Measurements from ENCODE around the gene DLK2. TPM values are rescaled to one million over a fixed set of nuclear protein-coding genes. Genes with fewer than 3 reads are reported as not detected.
"Not testable (repeated sequence)": the region's sequence is repeated elsewhere in the genome, so short reads cannot be mapped to it uniquely, and the experiment has no call there.

Gene DLK2
- total RNA-seq: 1 to 10 TPM; 1.9 to 2.0 TPM

GRCh38 chr6:43455531-43456428 lies at the start of gene DLK2:
Gene DLK2, minus strand, starts transcription at chr6:43455548. Its CDS starts 723 bp downstream, at chr6:43454825.
- CTCF ChIA-PET: interaction anchor here (0.6 to 4.3 kb wide), 11 partner anchors 14 to 226 kb away, joined by 3 to 33 read pairs (median 3); partner anchors contain the start of genes CRIP3, DNPH1, TJAP1 and ZNF318
- ATAC-seq: peak; percentile 62
- POLR2A ChIA-PET: interaction anchor here (0.9 kb wide), 1 partner anchor 22 kb away, joined by 3 read pairs; no protein-coding TSS in a partner anchor
- H3K9me3 Mint-ChIP-seq (ENCODE audit: low read depth): peaks cover 2% of the 10 kb centered on the region
- intact Hi-C loops (cut with DNase I, micrococcal nuclease): loop anchor here (1.0 to 10.0 kb wide), 4 partner anchors 21 to 619 kb away; partner anchors contain the start of gene TJAP1 (in 2 of the 2)
- peak within 1 kb of the TSS; percentile 79 for H3K4me3 Mint-ChIP-seq
- peak; percentile 73 for DNase-seq
- peaks cover 6% of the 10 kb centered on the region for H3K27me3 Mint-ChIP-seq
- H3K4me1 Mint-ChIP-seq: peaks cover 15% of the 10 kb centered on the region
- H3K36me3 Mint-ChIP-seq (ENCODE audit: low read depth): peaks cover 6% of the 10 kb centered on the region
- peak within 1 kb of the TSS; percentile 43 for H3K27ac Mint-ChIP-seq

- CTCF ChIA-PET: interaction anchor here (0.6 to 6.3 kb wide), 2 partner anchors 10 to 195 kb away, joined by 3 to 65 read pairs; partner anchors contain the start of gene CRIP3
- H3K9me3 Mint-ChIP-seq (ENCODE audit: low read depth): no peaks in the 10 kb centered on the region
- peaks cover 2% of the 10 kb centered on the region for H3K27me3 Mint-ChIP-seq
- DNase-seq: no peak
- POLR2A ChIA-PET: interaction anchor here (0.8 kb wide), 1 partner anchor 14 kb away, joined by 5 read pairs; no protein-coding TSS in a partner anchor
- H3K36me3 Mint-ChIP-seq (ENCODE audit: low read depth): peaks cover 23% of the 10 kb centered on the region
- no peak overlapping the region for H3K4me3 Mint-ChIP-seq
- H3K4me1 Mint-ChIP-seq: peaks cover 2% of the 10 kb centered on the region
- no peak for ATAC-seq
- no peak overlapping the region for H3K27ac Mint-ChIP-seq
- intact Hi-C loops (cut with DNase I, micrococcal nuclease): no loop called here
Observed at GRCh38 chr6:43503443-43503842, 48.1 kb upstream of the DLK2 start.

- H3K36me3 Mint-ChIP-seq (ENCODE audit: low read depth): peaks cover 23% of the 10 kb centered on the region
- peaks cover 2% of the 10 kb centered on the region for H3K4me1 Mint-ChIP-seq
- DNase-seq (no peak), ATAC-seq (no peak)
- intact Hi-C loops (cut with DNase I, micrococcal nuclease): no loop called here
- no peak overlapping the region for H3K4me3 Mint-ChIP-seq
- POLR2A ChIA-PET: interaction anchor here (0.6 to 0.8 kb wide), 3 partner anchors 13 to 520 kb away, joined by 3 to 5 read pairs (median 5); no protein-coding TSS in a partner anchor
- CTCF ChIA-PET: interaction anchor here (0.6 to 6.3 kb wide), 2 partner anchors 9 to 194 kb away, joined by 3 to 65 read pairs; partner anchors contain the start of gene CRIP3
- H3K27me3 Mint-ChIP-seq: no peaks in the 10 kb centered on the region
- H3K9me3 Mint-ChIP-seq (ENCODE audit: low read depth): no peaks in the 10 kb centered on the region
- no peak overlapping the region for H3K27ac Mint-ChIP-seq
Observed at GRCh38 chr6:43502666-43503065, 47.3 kb upstream of the DLK2 start.

- ChIA-PET POLR2A (no interaction called here), CTCF (interaction anchor here (0.6 to 1.2 kb wide), 5 partner anchors 8 to 128 kb away, joined by 3 to 4 read pairs (median 3); partner anchors contain the start of gene LRRC73)
- H3K27me3 Mint-ChIP-seq: no peaks in the 10 kb centered on the region
- H3K36me3 Mint-ChIP-seq (ENCODE audit: low read depth): peaks cover 20% of the 10 kb centered on the region
- no peaks in the 10 kb centered on the region for H3K4me1 Mint-ChIP-seq
- ATAC-seq (no peak), DNase-seq (no peak)
- H3K4me3 Mint-ChIP-seq: no peak overlapping the region
- intact Hi-C loops (cut with DNase I, micrococcal nuclease): no loop called here
- H3K27ac Mint-ChIP-seq: no peak overlapping the region
- no peaks in the 10 kb centered on the region for H3K9me3 Mint-ChIP-seq (ENCODE audit: low read depth)
Observed at GRCh38 chr6:43500921-43501320, 45.6 kb upstream of the DLK2 start.

- DNase-seq (no peak), ATAC-seq (no peak)
- no peaks in the 10 kb centered on the region for H3K9me3 Mint-ChIP-seq (ENCODE audit: low read depth)
- H3K4me1 Mint-ChIP-seq: peaks cover 9% of the 10 kb centered on the region
- no peaks in the 10 kb centered on the region for H3K27me3 Mint-ChIP-seq
- no peak overlapping the region for H3K4me3 Mint-ChIP-seq
- CTCF ChIA-PET: interaction anchor here (0.7 kb wide), 1 partner anchor 53 kb away, joined by 3 read pairs; no protein-coding TSS in a partner anchor
- intact Hi-C loops (cut with DNase I, micrococcal nuclease): no loop called here
- no peak overlapping the region for H3K27ac Mint-ChIP-seq
- POLR2A ChIA-PET: no interaction called here
- peaks cover 18% of the 10 kb centered on the region for H3K36me3 Mint-ChIP-seq (ENCODE audit: low read depth)
Observed at GRCh38 chr6:43499028-43499815, 43.9 kb upstream of the DLK2 start.

GRCh38 chr6:43498291-43498690 lies 42.9 kb upstream of the DLK2 start:
- H3K4me3 Mint-ChIP-seq; ATAC-seq; H3K27ac Mint-ChIP-seq; H3K27me3 Mint-ChIP-seq; POLR2A ChIA-PET; H3K9me3 Mint-ChIP-seq (ENCODE audit: low read depth); DNase-seq; intact Hi-C loops (cut with DNase I, micrococcal nuclease): not testable (repeated sequence)
- peaks cover 14% of the 10 kb centered on the region for H3K36me3 Mint-ChIP-seq (ENCODE audit: low read depth)
- CTCF ChIA-PET: interaction anchor here (1.1 kb wide), 1 partner anchor 9 kb away, joined by 3 read pairs; no protein-coding TSS in a partner anchor
- H3K4me1 Mint-ChIP-seq: peaks cover 14% of the 10 kb centered on the region

- CTCF ChIA-PET: interaction anchor here (1.1 kb wide), 1 partner anchor 9 kb away, joined by 3 read pairs; no protein-coding TSS in a partner anchor
- POLR2A ChIA-PET: no interaction called here
- Mint-ChIP-seq H3K4me1 (peaks cover 17% of the 10 kb centered on the region), H3K27me3 (no peaks in the 10 kb centered on the region), H3K27ac (no peak overlapping the region), H3K9me3 (ENCODE audit: low read depth) (no peaks in the 10 kb centered on the region), H3K36me3 (ENCODE audit: low read depth) (peaks cover 12% of the 10 kb centered on the region), H3K4me3 (no peak overlapping the region)
- intact Hi-C loops (cut with DNase I, micrococcal nuclease): loop anchor here in 1 of 2 experiments (2.0 kb wide), 1 partner anchor 43 kb away; the partner anchor contains the start of gene DLK2
- DNase-seq (no peak), ATAC-seq (no peak)
Observed at GRCh38 chr6:43497689-43498088, 42.3 kb upstream of the DLK2 start.

GRCh38 chr6:43497129-43497396 lies 41.7 kb upstream of the DLK2 start:
- POLR2A ChIA-PET: no interaction called here
- intact Hi-C loops (cut with DNase I, micrococcal nuclease): loop anchor here in 1 of 2 experiments (2.0 kb wide), 1 partner anchor 42 kb away; the partner anchor contains the start of gene DLK2
- peaks cover 10% of the 10 kb centered on the region for H3K36me3 Mint-ChIP-seq (ENCODE audit: low read depth)
- ATAC-seq: no peak
- no peak for DNase-seq
- CTCF ChIA-PET: interaction anchor here (0.7 to 1.3 kb wide), 3 partner anchors 10 to 139 kb away, joined by 3 read pairs; partner anchors contain the start of gene LRRC73
- no peak overlapping the region for H3K27ac Mint-ChIP-seq
- no peak overlapping the region for H3K4me3 Mint-ChIP-seq
- H3K27me3 Mint-ChIP-seq: no peaks in the 10 kb centered on the region
- peaks cover 17% of the 10 kb centered on the region for H3K4me1 Mint-ChIP-seq
- H3K9me3 Mint-ChIP-seq (ENCODE audit: low read depth): no peaks in the 10 kb centered on the region

- ChIA-PET CTCF (interaction anchor here (0.6 to 6.9 kb wide), 5 partner anchors 9 to 224 kb away, joined by 3 to 65 read pairs (median 3); partner anchors contain the start of gene LRRC73), POLR2A (no interaction called here)
- H3K36me3 Mint-ChIP-seq (ENCODE audit: low read depth): peaks cover 6% of the 10 kb centered on the region
- H3K4me3 Mint-ChIP-seq: no peak overlapping the region
- intact Hi-C loops (cut with DNase I, micrococcal nuclease): loop anchor here in 1 of 2 experiments (2.0 kb wide), 1 partner anchor 42 kb away; the partner anchor contains the start of gene DLK2
- no peak overlapping the region for H3K27ac Mint-ChIP-seq
- DNase-seq (peak; percentile 46), ATAC-seq (peak; percentile 45)
- no peaks in the 10 kb centered on the region for H3K9me3 Mint-ChIP-seq (ENCODE audit: low read depth)
- peaks cover 17% of the 10 kb centered on the region for H3K4me1 Mint-ChIP-seq
- no peaks in the 10 kb centered on the region for H3K27me3 Mint-ChIP-seq
Observed at GRCh38 chr6:43496370-43497128, 41.2 kb upstream of the DLK2 start.

- peaks cover 4% of the 10 kb centered on the region for H3K36me3 Mint-ChIP-seq (ENCODE audit: low read depth)
- no peaks in the 10 kb centered on the region for H3K27me3 Mint-ChIP-seq
- H3K9me3 Mint-ChIP-seq (ENCODE audit: low read depth): no peaks in the 10 kb centered on the region
- peak overlapping the region; percentile 48 for H3K27ac Mint-ChIP-seq
- DNase-seq: no peak
- no peak overlapping the region for H3K4me3 Mint-ChIP-seq
- intact Hi-C loops (cut with DNase I, micrococcal nuclease): no loop called here
- ATAC-seq: no peak
- H3K4me1 Mint-ChIP-seq: peaks cover 17% of the 10 kb centered on the region
- ChIA-PET CTCF (interaction anchor here (0.7 to 6.9 kb wide), 4 partner anchors 10 to 109 kb away, joined by 3 to 65 read pairs (median 4); no protein-coding TSS in a partner anchor), POLR2A (no interaction called here)
Observed at GRCh38 chr6:43495409-43495941, 40.1 kb upstream of the DLK2 start.
